ENCODE data around the gene FHIT.
"Not testable (repeated sequence)": the region's sequence is repeated elsewhere in the genome, so short reads cannot be mapped to it uniquely, and the experiment has no call there.

FHIT gene

DNA sequence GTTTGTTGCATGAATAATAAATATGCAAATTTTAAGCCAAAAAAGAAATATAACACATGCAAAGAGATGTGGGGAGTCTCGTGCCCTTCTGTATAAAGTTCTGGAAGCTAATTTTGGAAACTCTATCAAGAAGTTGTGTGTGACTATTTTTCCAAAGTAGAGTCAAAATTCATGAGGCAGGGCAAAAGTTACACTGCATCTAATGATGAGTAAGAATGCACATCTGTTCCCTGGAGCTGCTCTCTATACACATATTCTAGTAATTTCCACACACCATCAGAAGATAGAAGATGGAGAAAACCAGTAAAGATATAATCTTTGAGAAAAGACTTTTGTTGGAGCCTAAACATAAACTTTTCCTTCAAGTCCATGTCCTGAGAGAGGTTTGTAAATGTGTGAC, 199.6 kb downstream of the FHIT start:
- no peak for DNase-seq

DNA sequence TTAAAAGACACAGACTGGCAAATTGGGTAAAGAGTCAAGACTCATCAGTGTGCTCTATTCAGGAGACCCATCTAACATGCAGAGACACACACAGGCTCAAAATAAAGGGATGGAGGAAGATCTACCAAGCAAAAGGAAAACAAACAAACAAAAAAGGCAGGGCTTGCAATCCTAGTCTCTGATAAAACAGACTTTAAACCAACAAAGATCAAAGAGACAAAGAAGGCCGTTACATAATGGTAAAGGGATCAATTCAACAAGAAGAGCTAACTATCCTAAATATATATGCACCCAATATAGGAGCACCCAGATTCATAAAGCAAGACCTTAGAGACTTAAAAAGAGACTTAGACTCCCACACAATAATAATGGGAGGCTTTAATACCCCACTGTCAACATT, 206.1 kb downstream of the FHIT start:
- not testable (repeated sequence) for DNase-seq

DNA sequence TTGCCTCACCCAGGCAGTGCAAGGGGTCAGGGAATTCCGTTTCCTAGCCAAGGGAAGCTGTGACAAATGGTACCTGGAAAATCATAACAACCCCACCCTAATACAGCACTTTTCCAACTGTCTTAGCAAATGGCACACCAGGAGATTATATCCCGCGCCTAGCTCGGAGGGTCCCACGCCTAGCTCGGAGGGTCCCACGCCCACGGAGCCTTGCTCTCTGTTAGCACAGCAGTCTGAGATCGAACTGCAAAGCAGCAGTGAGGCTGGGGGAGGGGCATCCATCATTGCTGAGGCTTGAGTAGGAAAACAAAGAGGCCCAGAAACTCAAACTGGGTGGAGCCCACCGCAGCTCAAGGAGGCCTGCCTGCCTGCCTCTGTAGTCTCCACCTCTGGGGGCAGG, 208.1 kb downstream of the FHIT start:
- DNase-seq = no peak

DNA sequence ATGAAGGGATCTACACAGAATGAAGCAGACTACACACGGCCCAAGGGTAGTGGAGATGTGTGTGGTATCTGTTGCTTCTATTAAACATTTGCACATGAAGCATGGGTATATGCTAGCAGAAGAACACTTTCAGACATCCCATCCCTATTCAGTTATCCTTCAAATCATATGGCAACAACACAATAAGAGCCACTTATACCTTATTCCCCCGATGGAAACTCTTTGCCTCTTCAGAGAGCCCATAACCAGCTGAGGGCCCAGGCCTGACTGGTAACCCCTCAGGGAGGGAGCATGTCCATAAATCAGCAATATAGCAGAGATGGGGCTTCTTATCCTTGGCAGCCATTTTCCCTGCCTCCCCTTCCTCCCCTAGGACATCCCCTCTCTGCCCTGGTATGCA, 210.6 kb downstream of the FHIT start:
- no peak for DNase-seq

DNA sequence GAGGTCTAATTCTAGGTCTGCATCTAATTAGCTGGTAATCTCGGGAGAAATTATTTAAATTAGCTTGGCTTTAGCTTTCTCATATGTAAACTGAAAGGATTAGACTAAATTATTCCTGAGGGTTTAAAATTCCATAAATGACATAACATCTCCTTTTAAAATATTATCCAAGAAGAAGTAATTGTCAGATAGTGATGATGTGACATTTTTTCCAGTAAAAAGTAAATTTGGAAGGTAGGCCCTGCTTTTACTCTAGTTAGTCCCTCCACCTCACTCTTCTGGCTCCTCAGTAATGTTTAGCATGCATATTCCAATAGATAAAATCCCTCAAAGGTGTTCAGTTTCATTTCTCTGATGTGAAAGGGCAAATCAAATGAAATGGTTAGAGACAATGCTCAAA, 215.7 kb downstream of the FHIT start:
- no peak for DNase-seq

DNA sequence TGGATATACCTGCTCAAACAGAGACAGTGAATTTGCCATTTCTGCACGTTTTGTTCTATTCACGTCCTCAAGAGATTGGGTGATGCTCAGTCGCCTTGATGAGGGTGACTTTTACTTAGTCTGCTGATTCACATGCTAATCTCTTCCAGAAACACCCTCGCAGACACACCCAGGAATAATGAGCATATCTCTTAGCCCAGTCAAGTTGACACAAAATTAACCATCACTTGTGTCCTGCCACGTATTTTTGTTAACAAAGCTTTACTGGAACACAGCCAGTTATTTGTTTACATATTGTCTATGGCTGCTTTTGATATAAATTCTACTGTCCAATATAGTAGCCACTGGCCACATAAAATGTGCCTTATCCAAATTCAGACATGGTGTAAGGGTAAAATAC, 218.3 kb downstream of the FHIT start:
- no peak for DNase-seq

DNA sequence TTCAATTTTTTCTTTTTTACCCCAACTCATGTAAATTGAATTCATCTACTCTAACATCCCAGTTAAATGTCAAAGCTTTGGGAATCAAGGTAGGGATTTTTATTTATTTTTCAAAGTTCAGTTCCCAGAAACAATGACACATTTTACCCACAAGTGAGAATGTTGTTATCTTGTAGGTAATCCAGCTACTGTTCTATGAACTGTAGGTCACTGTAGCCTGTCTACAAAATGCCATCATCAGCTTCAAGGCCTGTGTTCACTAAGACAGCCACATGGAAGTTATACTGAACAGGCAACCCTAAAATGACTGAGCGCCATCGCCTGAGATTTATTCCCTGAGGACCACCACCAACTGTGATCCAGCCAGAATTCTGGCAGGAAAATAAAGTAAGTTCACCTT, 219.7 kb downstream of the FHIT start:
- no peak for DNase-seq

DNA sequence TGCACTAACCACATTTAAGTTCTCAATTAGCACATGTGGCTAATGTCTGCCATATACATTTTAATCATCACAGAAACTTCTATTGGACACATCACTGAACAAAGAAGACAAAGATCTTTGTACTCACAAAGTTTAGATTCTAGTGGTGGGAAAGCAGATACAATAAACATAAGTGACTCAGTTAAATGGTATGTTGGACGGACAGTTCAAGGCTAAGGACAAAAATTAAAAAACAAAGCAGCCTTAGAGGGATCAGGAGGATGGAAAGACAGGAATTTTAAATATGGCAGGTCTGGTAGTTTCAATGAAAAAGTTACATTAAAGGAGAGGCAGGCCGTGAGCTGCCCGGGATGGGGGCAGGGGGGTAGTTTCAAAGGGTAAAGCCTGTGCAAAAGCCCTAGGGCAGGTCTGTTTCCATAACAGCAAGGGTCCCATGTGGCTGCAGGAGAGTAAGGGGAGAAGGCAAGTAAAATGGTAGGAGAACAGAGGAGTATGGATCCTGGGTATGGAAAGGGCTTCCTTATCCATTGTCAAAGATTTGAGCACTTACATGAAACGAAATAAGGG, 220.7 kb downstream of the FHIT start:
- DNase-seq = no peak

DNA sequence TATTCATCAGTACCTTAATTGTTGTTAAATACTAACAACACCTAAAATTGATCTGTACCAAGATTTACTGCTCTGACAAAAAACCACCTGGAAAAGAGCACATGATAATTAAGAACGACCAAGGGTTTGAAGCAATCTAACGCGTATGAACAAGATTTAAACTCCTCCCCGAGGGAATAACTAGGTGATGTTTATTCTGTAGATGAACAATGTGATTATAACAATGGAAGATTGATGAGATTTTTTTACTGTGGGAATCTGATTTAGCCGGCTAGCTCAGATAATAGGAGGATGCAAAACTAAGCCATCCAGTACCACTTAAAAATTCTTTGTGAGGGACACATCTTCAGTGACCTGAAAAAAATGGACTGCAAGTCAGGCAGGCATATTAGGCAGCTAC, 222.1 kb downstream of the FHIT start:
- DNase-seq = no peak

DNA sequence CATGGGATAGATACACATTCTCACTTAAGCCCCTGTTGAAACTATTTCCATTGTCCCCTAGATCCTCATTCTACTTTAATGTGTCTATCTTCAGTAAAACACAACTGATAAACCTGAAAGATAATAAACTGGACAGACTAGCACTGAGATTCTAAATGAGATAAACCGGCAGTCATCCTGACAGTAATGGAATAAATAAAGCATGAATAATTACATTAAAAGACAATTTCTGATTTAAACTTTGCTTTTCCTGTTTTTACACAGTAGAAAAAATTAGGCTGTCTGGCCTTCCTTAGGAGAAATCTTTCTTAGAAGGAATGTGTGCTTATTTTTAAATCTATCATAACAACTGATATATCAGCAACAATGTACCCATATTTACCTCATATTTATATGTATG, 232.4 kb downstream of the FHIT start:
- no peak for DNase-seq

DNA sequence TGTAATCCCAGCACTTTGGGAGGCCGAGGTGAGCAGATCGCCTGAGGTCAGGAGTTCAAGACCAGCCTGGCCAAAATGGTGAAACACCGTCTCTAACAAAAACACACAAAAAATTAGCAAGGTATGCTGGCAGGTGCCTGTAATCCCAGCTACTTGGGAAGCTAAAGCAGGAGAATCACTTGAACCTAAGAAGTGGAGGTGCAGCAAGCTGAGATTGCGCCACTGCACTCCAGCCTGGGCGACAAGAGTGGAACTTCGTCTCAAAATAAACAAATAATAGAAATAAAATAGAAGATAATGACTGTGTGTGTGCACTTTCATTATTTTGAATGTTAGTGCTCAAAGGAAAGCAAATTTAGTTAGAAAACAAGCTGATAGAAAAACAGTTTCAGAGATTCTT, 234.2 kb downstream of the FHIT start:
- DNase-seq = not testable (repeated sequence)

DNA sequence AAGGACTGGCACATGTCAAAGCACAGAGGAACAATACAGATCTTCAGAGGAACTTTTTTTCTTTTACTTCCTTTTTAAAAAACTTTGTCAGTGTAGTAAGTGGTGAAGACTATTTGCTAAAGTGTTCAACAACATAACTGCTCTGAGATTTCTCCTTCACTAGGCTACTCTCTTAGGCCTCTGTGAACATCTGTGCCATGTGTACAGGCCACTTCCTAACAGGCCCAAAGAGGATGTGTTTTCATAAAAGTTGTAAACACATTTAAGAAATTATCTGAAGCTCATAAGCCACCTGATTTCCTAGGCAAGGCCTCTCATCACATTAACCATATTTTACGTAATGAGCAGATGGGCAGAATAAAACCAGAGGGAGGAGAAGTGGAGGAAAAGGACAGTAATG, 235.4 kb downstream of the FHIT start:
- no peak for DNase-seq

DNA sequence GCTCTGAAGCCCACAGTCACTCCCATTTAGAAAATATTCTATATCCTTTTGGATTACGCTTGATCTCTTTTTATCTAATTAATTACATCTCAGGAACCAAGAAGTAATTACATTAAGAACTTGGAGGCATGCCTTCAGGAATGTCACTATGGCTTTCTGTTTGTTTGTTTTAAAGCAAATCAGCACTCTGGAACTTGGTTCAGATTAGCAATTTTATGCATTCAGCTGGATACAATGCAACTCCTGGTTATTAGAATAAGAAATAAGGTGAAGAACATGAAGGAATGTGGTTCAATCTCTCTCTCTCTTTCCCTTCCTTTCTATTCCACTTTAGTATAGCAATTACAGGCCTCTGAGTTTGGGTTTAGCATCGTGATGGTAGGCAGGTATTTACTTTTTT, 235.8 kb downstream of the FHIT start:
- no peak for DNase-seq

DNA sequence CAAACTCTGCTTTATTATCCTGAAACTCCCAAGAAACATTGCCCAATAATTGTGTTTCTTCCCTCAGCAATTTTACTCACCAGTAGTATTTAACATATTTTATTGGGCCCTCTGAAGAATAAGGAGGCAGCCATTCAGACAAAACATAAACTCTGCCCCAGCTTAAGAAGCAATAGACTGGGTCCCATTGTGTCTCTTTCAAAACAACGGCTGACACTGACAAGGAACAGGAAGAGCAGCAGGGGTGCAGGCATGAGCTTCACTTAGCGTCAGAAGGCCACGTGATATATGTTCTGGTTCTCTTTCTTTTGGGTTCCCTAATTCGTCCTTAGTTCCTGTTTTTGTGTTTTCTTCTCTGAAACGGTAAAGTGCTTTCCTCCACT, 242.3 kb downstream of the FHIT start:
- DNase-seq = no peak

DNA sequence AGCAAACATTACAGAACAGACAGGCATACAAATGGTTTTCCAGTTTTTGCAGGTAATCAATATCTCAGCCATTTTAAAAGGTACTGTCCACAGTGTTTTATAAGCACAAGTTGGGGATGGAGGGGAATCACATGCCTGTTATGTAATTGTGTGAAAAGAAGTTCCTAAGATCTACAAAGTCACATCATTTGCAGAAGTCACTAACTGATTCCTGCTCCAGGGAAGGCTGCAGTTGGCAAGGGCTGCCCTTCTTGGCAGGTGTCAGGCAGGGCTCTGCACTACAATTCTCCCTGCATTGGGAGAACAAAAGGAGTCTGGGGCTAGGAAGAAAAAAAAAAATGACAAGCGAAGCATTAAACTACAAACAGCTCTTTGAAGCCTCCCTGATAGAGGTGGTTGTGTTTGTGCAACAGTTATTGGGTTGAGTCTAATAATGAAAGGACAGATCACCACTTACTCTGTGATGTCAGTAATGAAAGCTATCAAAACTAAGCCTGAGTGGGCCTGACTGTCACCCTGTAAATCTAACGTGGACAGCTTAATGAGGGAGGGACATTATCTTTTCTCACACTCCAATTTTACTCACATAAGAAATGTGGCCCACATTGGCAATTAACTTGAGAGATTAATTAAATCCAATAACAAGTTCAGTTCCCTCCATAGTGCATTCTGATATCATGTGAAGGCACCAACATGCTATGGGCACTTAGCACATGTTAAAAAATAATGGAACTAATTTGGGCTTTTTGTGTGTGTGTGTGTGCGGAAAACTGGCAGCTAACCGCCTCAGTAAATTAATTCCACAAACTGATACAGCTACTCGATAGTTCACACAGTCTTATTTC, 242.9 kb downstream of the FHIT start:
- no peak for DNase-seq

DNA sequence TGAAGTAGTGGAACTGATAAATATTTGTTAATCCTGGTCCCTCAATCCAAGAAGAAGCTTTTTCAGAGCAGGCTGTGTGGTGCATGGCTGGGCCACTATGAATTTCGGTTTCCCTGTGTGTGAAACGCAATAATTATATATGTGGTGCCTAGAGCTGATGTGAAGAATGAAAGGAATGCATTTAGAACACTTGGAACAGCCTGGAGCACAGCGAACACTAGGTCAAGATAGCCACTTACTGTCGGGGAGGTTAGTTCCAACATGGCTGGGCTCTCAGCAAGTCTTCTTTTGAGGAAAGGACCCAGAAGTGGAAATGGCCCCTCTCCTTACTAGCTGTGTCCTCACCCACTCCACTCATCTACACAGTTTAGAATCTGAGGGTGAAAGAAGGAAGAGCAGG, 245.7 kb downstream of the FHIT start:
- DNase-seq = no peak

DNA sequence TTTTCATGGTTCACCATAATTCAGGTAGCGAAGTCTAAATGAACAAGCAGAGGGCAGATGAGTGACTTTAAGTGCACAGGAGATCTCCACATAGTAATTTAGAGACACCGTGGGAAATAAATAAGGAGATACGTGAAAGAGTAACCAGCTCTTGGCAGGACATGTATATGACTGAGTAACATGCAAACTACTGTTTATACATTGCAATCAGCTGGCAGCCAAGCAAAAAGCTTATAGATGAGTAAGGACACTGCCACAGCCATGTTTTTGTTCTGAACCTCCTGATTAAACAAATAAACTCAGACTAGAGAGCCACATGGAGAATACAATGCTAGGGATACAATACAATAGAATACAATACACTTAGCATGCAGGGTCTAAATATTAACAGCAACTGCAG, 252.4 kb downstream of the FHIT start:
- DNase-seq = no peak

DNA sequence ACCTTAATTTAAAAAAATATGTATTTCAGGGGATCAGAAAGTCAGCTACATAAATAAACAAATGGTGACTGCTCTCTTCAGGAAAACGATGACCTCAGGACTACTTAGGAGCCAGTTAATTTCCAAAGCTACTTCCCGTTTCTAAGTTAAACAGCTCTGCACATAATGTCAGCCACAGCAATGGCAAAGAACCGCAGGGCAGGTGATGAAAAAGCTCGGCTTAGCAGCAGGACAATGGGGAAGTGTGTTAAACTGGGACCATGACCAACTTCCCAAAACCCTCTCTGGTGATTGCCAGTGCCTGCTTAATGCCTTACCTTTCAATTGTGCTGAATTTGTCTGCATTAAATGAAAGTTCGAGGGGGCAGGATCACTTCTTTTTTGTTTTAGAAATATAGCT, 258.9 kb downstream of the FHIT start:
- DNase-seq = no peak

DNA sequence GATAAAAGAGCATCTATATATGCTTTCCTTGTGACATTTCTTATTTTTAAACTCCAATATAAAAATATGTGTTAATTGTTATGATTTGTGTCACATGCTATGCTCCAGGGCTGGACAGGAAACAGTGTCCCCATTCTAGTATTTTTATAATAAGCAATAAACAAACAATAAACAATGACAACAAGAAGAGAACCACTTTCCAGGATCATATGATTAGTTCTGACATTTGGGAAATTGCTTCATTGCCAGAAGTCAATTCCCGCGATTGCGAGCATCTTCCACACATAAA, 260.9 kb downstream of the FHIT start:
- DNase-seq = no peak

DNA sequence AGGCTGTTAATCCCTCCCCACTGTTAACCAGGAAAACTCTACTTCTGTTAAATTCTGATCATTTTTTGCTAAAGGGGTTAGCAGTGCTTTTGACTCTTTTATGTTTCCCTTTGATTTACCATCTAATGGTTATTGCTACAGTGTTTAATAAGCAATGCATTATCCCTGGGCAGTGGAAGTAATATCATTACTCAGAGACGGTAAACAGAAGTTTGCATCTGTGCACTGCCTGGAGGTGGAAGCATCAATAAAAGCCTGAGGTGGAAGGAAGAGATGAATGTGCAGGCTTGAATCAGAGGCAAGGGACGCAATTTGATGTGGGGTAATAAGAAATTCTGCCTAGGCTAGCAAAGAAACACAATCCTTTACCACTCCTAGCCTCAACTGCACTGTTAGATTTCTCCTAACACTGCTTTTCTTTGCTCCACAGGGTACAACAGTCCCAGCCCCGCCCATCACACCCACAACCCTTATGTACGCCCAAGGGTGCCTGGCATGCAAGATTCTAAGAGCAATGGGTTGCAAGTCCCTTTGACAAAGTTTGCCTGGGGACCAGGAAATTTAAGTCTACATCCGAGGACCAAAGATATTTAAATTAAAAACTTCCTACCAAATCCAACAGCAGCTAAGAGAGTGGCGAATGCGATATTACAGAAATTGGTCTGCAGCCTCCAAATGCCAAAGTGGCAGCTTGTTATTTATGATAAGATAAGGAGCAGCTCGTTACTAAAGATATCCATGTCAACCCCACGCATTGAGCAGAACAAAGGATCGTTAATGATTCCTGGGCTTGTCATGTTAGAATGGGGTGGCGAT, 261.4 kb downstream of the FHIT start:
- DNase-seq = no peak

DNA sequence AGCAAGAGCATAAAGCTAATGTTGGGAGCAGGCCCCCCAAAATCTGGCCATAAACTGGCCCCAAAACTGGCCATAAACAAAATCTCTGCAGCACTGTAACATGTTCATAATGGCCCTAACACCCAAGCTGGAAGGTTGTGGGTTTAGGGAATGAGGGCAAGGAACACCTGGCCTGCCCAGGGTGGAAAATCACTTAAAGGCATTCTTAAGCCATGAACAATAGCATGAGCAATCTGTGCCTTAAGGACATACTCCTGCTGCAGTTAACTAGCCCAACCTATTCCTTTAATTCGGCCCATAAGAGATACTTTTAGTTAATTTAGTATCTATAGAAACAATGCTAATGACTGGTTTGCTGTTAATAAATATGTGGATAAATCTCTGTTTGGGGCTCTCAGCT, 264.1 kb downstream of the FHIT start:
- DNase-seq = not testable (repeated sequence)

DNA sequence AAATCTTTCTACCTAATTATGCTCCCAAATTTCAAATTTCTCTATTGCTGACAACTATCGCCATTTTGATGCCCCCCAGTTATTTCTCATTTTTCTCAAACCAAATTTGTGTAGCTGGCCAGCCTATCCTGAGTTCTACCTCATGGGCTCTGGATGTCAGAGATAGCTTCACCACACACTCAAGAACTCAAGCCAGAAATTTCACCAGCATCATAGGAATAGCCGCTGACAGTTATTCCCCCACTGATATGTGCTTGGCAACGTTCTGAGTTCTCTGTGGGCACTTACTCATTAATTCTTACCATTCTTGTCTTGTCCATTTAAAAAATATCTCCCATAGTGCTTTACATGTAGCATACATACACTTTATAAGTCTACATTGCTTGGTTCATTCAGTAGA, 264.7 kb downstream of the FHIT start:
- DNase-seq = no peak

DNA sequence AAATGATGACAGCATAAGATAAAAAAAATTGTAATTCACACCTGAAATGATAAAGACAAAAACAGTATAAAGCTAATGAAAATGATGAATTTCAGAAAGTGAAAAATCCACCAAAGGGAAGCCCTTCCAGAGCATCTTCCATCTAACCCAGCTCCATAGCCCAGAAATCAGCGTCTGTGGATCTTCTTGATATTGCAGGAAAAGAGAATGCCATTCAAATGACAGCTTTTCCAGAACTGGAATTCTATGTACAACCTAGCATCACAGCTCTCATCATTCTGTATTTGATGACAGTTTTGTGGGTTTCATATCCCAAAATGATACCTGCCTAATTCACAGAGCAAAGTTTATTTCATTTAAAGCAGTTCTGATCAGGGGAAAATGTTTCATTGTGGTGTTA, 267.3 kb downstream of the FHIT start:
- DNase-seq = no peak

DNA sequence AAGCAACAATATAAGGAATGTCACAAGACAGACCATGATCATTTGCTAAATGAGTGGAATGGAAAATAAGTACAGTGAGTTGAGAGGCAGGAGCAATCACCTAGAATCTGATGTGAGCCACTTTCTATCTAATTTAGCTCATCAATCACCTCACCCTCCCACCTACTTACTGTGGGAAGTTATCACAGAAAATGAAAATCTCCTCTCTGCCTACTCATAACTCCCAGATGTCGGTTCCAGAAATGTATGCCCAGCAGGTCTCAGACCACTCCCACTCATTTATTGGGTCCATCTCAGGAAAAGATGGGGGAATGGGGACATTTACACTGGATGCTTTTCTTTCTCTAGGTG, 270.9 kb downstream of the FHIT start:
- no peak for DNase-seq

Data from activated gamma-delta T cell treated with Interleukin-2 at 50 U/mL for 16 hours (primary cell).